Osteocyte (in vitro differentiated cells): ENCODE results near the gene WDR53. TPM values are rescaled to one million over a fixed set of nuclear protein-coding genes. Genes with fewer than 3 reads are reported as not detected.
A peak's percentile ranks its signal among the peaks of the same experiment; 100 is the strongest.

Experiments
- DNase-seq: peaks from one replicate; pipeline ENCODE4 v3.0.0; 2021; ENCODE audit warnings: mixed read lengths; ENCODE audit not compliant: unreplicated experiment; ENCODE audit errors: extremely low spot score
- H3K27ac Mint-ChIP-seq: one replicate; pipeline ENCODE4 v1.8.0; 2021; ENCODE audit warnings: mild to moderate bottlenecking, mixed read lengths; ENCODE audit not compliant: unreplicated experiment
- H3K27me3 Mint-ChIP-seq: one replicate; pipeline ENCODE4 v1.8.0; 2021; ENCODE audit warnings: mixed read lengths; ENCODE audit not compliant: unreplicated experiment
- H3K36me3 Mint-ChIP-seq: one replicate; pipeline ENCODE4 v1.8.0; 2021; ENCODE audit warnings: mixed read lengths; ENCODE audit not compliant: unreplicated experiment
- H3K4me1 Mint-ChIP-seq: one replicate; pipeline ENCODE4 v1.8.0; 2021; ENCODE audit warnings: mixed read lengths; ENCODE audit not compliant: unreplicated experiment
- H3K4me3 Mint-ChIP-seq: one replicate; pipeline ENCODE4 v1.8.0; 2021; ENCODE audit warnings: mild to moderate bottlenecking, moderate library complexity, mixed read lengths; ENCODE audit not compliant: unreplicated experiment
- H3K9me3 Mint-ChIP-seq: one replicate; pipeline ENCODE4 v1.8.0; 2021; ENCODE audit warnings: mixed read lengths; ENCODE audit not compliant: unreplicated experiment
- total RNA-seq: library from RNA; stranded (reverse); gene quantifications from 2 replicates; pipeline ENCODE4 v1.2.1, GENCODE V29; 2021
- TF ChIP-seq, protein P1 (sequence below): fragments of 200-600 bp; sonication (generic); IDR thresholded peaks from 2 replicates; pipeline ENCODE4 v1.5.0; 2021; ENCODE audit warnings: antibody characterized with exemption, mild to moderate bottlenecking, moderate library complexity

Gene WDR53
- total RNA-seq, 1 donor from 2014 or later: 15.4 TPM

DNA sequence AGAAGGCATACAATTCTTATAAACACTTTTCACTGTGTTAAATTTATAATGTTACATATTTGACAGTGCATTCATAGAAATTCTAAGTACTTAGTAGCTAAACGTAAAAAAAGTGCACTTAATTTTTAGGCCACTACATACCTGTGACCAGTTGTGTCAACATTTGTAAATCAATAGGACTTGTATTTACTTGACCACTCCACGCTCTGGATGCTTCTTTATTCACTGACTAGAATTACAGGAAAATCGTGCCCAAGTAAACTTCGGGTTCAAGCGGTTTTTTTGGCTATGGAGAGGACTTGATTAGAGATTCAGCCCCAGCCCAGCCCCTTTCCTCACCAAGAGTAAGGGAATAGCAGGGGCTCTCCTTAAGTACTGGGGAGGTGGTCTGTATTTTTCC, 21.8 kb downstream of the WDR53 start:
- Mint-ChIP-seq H3K4me3 (no peak overlapping the region), H3K36me3 (no peaks in the 10 kb centered on the region), H3K4me1 (no peaks in the 10 kb centered on the region), H3K27ac (no peak overlapping the region), H3K27me3 (peaks cover 24% of the 10 kb centered on the region), H3K9me3 (peaks cover 7% of the 10 kb centered on the region)
- DNase-seq: no peak
- TF ChIP-seq, protein P1, sequence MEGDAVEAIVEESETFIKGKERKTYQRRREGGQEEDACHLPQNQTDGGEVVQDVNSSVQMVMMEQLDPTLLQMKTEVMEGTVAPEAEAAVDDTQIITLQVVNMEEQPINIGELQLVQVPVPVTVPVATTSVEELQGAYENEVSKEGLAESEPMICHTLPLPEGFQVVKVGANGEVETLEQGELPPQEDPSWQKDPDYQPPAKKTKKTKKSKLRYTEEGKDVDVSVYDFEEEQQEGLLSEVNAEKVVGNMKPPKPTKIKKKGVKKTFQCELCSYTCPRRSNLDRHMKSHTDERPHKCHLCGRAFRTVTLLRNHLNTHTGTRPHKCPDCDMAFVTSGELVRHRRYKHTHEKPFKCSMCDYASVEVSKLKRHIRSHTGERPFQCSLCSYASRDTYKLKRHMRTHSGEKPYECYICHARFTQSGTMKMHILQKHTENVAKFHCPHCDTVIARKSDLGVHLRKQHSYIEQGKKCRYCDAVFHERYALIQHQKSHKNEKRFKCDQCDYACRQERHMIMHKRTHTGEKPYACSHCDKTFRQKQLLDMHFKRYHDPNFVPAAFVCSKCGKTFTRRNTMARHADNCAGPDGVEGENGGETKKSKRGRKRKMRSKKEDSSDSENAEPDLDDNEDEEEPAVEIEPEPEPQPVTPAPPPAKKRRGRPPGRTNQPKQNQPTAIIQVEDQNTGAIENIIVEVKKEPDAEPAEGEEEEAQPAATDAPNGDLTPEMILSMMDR: no peak

DNA sequence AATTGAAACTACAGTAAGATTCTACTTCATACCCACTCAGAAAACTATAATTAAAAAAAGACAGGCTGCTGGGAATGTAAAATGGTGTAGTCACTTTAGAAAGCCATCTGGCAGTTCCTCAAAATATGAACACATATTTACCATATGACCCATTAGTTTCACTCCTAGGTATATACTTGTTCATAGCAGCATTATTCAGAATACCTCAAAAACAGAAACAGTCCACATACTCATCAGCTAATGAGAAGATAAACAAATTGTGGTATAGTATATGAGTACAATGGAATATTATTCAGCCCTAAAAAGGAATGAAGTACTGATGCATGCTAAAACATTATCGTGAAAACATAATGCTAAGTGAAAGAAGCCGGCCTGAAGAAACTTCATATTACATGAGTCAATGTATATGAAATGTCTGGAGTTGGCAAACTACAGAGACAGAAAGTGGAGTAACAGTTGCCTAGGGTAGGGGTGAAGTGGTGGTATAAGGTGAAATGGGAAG, 23.8 kb downstream of the WDR53 start:
- H3K36me3 Mint-ChIP-seq: no peaks in the 10 kb centered on the region
- H3K4me1 Mint-ChIP-seq: no peaks in the 10 kb centered on the region
- H3K27me3 Mint-ChIP-seq: peaks cover 24% of the 10 kb centered on the region
- no peaks in the 10 kb centered on the region for H3K9me3 Mint-ChIP-seq
- no peak for DNase-seq
- no peak overlapping the region for H3K27ac Mint-ChIP-seq
- TF ChIP-seq, protein P1: no peak
- no peak overlapping the region for H3K4me3 Mint-ChIP-seq

DNA sequence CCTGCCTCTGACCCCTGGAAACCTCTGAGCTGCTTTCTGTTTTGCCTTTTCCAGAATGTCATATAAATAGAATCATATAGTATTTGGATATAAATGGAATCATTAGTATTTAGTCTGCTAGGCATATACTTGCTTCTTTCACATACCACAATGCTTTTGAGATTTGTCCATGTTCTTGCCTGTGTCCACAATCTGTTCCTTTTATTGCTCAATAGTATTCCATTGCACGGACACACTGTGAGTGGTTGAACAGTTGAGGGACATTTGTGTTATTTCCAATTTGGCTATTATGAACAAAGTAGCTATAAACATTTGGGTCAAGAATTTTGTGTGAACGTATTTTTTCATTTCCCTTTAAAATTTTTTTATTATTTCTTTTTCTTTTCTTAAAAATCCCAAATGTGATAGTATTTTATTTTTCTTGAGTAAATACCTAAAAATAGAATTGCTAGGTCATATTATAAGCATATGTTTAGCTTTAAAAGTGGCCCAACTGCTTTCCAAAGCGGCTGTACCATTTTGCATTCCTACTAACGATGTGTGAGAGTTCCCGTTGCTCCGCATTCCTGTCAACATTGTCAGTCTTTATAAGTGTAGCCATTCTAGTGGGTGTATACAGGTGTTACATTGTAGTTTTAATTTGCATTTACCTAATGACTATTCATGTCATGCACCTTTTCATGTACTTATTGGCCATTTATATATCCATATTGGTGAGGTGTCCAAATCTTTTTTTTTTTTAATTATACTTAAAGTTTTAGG, 26.5 kb downstream of the WDR53 start:
- H3K27me3 Mint-ChIP-seq: peaks cover 27% of the 10 kb centered on the region
- no peaks in the 10 kb centered on the region for H3K4me1 Mint-ChIP-seq
- H3K36me3 Mint-ChIP-seq: no peaks in the 10 kb centered on the region
- no peak overlapping the region for H3K4me3 Mint-ChIP-seq
- TF ChIP-seq, protein P1: no peak
- DNase-seq: no peak
- no peak overlapping the region for H3K27ac Mint-ChIP-seq
- no peaks in the 10 kb centered on the region for H3K9me3 Mint-ChIP-seq

DNA sequence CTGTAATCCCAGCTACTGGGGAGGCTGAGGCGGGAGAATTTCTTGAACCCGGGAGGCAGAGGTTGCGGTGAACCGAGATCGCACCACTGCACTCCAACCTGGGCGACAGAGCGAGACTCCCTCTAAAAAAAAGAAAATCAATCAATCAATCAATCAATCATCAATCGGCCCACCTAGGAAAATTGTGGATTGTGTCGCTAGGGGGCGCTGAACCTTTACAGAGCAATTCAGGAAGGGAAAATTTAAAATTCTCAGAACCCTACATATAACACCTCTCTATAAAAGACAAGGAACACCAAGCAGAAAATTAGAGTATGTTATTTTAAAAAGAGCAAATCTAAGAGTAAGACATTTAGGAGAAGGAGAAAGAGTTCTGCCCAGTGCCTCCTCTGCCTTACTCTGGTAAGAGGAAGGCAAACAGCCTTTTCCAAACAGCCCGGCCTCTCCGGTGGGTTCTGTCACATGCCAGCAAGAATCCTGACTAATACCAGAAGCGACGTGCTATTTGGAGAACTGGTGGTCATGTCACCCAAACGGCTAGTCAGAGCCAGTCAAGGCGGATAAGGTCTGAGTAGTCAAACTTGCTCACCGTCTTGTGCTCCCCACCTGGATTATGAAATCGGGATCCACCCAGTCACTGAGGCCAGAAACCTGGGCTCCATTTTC, 30.9 kb downstream of the WDR53 start:
- peaks cover 14% of the 10 kb centered on the region for H3K27me3 Mint-ChIP-seq
- H3K27ac Mint-ChIP-seq: no peak overlapping the region

More for the DNA sequence above, 30.9 kb downstream of the WDR53 start:
- no peak for DNase-seq
- no peaks in the 10 kb centered on the region for H3K9me3 Mint-ChIP-seq
- TF ChIP-seq, protein P1: peak; percentile 64
- H3K4me3 Mint-ChIP-seq: no peak overlapping the region
- H3K36me3 Mint-ChIP-seq: no peaks in the 10 kb centered on the region
- H3K4me1 Mint-ChIP-seq: peaks cover 9% of the 10 kb centered on the region
